ENCODE results near the gene ACHE.
A peak's percentile ranks its signal among the peaks of the same experiment; 100 is the strongest.

Gene ACHE

GRCh38 chr7:100884736-100885439, 10.8 kb downstream of the ACHE start:
- DNase-seq = no peak

GRCh38 chr7:100882785-100883526, 12.7 kb downstream of the ACHE start:
- DNase-seq = peak in 1 of 14 donors; percentile 21

GRCh38 chr7:100882201-100882600, 13.5 kb downstream of the ACHE start:
- DNase-seq = no peak

GRCh38 chr7:100881136-100881535, 14.6 kb downstream of the ACHE start:
- no peak for DNase-seq

- DNase-seq = peak in 5 of 14 donors; percentile 29 to 70 (median 35)
These were observed 15.0 kb downstream of the ACHE start for GRCh38 chr7:100880645-100881044.

GRCh38 chr7:100879685-100880261, 15.9 kb downstream of the ACHE start:
- DNase-seq = peak in 10 of 14 donors; percentile 14 to 69 (median 31)

GRCh38 chr7:100878685-100879084, 17.0 kb downstream of the ACHE start:
- no peak for DNase-seq

GRCh38 chr7:100878013-100878412, 17.7 kb downstream of the ACHE start:
- DNase-seq = no peak

GRCh38 chr7:100875356-100875751, 20.3 kb downstream of the ACHE start:
- DNase-seq = peak in 1 of 14 donors; percentile 60

GRCh38 chr7:100874577-100875355, 20.9 kb downstream of the ACHE start, which contains the start of gene SRRT:
TSS of gene SRRT (plus strand) at chr7:100875103. CDS start at chr7:100875591, 488 bp downstream.
- peak; percentile 83 to 98 (median 96) for DNase-seq

GRCh38 chr7:100874300-100874576, 21.4 kb downstream of the ACHE start:
- DNase-seq = peak in 4 of 14 donors; percentile 14 to 50 (median 44)

GRCh38 chr7:100873599-100874299, 21.9 kb downstream of the ACHE start:
- no peak for DNase-seq

GRCh38 chr7:100867776-100868485, 27.8 kb downstream of the ACHE start:
- peak in 2 of 14 donors; percentile 24 to 40 for DNase-seq

GRCh38 chr7:100867040-100867775, 28.5 kb downstream of the ACHE start, which contains the start of gene TRIP6:
TSS of gene TRIP6 (plus strand) at chr7:100867387. CDS start at chr7:100867498, 111 bp downstream.
- peak in 12 of 14 donors; percentile 33 to 84 (median 74) for DNase-seq

GRCh38 chr7:100866729-100867039, 29.0 kb downstream of the ACHE start:
- DNase-seq = peak in 2 of 14 donors; percentile 64

- peak in 13 of 14 donors; percentile 23 to 88 (median 74) for DNase-seq
These were observed 29.6 kb downstream of the ACHE start for GRCh38 chr7:100865938-100866728.

GRCh38 chr7:100865372-100865911, 30.2 kb downstream of the ACHE start:
- peak in 1 of 14 donors; percentile 66 for DNase-seq

GRCh38 chr7:100864263-100864845, 31.3 kb downstream of the ACHE start:
- no peak for DNase-seq

- peak in 4 of 14 donors; percentile 11 to 27 (median 18) for DNase-seq
These were observed 32.2 kb downstream of the ACHE start for GRCh38 chr7:100863406-100863950.
